GM18520 (cell line): ENCODE measurements around the gene POU4F1.

ENCODE experiments used
- ATAC-seq: cut with Tn5 transposase; IDR thresholded peaks from one replicate; pipeline ENCODE4 v1.9.1; 2021; ENCODE audit not compliant: unreplicated experiment

POU4F1 gene

GRCh38 chr13:78607409-78608251, 4.3 kb upstream of the POU4F1 start:
- no peak for ATAC-seq

GRCh38 chr13:78606471-78607408, 3.4 kb upstream of the POU4F1 start:
- no peak for ATAC-seq

DNA sequence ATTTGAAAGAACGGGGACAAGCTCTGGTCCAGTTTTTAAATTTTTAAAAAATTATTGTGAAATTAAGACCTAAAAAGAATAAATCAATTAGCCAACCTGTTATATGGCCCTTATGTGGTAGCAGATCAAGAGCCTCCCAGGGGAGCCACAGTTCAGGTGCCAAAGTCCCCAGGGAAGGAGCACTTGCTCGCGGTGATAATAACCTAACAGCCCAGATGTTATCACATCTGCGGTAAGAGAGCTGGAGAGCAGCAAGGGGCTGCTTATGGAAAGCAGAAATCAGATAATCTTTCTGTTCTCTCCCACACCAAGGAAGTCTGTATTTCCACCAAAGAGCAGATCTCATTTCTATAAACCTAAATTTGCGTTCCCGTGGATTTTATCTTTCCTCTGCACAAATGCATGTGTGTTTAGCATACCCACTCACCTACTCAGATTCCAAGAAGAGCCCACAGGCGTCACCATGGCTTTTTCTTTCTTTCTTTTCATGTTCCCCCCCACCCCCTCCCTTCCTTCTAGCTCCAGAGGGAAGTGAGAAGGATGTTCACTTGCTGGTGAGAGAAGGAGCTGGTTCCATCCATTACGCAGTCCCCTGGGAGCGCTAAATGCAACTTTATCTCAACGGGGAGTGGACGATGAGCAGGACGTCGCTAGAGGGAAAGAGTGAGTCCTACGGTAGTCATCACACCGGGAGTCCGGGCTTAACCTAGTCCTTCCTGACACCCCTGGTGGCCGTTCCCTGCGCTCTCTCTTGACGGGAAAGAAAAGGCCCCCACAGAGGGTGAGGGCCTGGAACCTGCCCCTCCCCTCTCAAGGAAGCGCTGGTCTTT, 1.6 kb upstream of the POU4F1 start:
- no peak for ATAC-seq

GRCh38 chr13:78602561-78603239, 652 bp downstream of the POU4F1 start:
- peak; percentile 6 for ATAC-seq

GRCh38 chr13:78601874-78602560, 1.3 kb downstream of the POU4F1 start:
- no peak for ATAC-seq

GRCh38 chr13:78601124-78601873, 2.1 kb downstream of the POU4F1 start:
- no peak for ATAC-seq

DNA sequence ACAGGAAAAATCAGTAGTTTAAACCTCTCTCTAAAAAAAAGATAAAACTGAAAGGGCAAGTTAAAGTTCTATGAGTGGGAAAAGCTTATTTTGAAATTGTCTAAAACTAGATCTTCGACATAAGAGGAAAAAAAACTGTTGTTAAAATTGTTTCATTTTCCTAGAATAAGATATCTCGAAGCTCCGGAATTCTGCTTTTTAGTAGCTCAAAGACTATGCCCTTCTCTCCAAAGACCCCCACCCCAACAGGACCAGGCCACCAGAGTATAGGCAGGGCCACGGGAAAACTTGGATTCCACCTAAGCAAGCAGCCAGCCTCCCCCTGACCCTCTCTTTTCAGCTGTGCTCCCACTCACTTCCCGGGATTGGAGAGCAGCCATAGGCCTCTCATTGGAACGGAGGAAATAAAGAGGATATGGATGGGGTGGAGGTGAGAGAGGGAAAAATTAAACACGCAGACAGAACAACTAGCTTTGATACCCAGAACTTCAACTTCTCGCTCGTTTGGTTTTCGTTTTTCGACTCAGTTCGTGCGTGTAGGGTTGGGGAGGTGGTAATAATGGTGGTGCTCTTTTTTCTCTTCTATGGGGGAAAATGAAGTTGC, 3.0 kb downstream of the POU4F1 start:
- no peak for ATAC-seq

GRCh38 chr13:78599645-78600279, 3.6 kb downstream of the POU4F1 start:
- no peak for ATAC-seq

- no peak for ATAC-seq
Measured at GRCh38 chr13:78598966-78599644, 4.2 kb downstream of the POU4F1 start.

DNA sequence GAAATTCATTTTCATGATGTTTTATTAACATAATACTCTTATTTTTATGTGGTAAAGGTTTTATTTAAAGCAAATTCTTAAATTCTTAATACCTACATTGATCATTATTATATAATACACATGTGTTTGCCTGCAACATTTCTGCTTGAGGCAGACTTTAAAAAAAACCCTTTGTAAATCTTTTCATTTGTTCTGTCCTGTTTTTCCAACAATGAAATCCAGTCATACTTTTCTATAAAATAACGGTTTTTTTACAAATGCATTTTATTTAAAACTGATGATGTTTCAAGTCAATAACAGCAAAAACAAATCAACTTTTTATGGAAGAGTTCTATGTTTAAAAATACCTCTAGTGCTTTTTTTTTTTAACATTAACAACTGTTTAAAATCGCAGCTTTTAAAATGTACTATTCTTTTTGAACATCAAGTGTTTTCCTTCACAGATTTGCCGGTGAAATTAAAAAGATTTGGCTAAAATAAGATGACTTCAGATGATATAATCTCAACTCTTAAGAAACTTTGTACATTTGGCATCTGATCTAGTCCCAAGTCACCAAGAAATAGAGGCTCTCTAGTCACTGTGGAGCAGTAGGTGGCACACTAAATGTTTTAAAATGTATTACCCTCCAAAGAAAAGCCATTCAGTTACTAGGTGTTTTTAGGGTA, 5.1 kb downstream of the POU4F1 start:
- ATAC-seq = no peak

DNA sequence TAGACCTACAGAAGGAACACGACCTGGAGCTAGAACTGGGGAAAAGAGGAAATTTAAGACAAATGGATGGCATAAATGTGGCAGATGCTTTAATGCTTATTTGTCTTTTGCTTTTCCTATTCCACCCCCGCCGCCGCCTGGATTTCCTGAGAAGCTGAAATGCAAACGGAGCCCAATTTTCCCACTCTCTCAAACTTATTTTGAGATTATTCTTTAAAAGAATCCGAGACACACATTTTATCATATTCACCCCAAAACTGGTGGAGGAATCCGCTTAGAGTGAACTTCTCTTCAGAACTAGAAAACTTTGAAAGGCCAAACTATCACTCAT, 5.8 kb downstream of the POU4F1 start:
- ATAC-seq = no peak

- ATAC-seq = no peak
Measured at GRCh38 chr13:78596736-78597601, 6.4 kb downstream of the POU4F1 start.

GRCh38 chr13:78596399-78596735, 7.0 kb downstream of the POU4F1 start:
- no peak for ATAC-seq

DNA sequence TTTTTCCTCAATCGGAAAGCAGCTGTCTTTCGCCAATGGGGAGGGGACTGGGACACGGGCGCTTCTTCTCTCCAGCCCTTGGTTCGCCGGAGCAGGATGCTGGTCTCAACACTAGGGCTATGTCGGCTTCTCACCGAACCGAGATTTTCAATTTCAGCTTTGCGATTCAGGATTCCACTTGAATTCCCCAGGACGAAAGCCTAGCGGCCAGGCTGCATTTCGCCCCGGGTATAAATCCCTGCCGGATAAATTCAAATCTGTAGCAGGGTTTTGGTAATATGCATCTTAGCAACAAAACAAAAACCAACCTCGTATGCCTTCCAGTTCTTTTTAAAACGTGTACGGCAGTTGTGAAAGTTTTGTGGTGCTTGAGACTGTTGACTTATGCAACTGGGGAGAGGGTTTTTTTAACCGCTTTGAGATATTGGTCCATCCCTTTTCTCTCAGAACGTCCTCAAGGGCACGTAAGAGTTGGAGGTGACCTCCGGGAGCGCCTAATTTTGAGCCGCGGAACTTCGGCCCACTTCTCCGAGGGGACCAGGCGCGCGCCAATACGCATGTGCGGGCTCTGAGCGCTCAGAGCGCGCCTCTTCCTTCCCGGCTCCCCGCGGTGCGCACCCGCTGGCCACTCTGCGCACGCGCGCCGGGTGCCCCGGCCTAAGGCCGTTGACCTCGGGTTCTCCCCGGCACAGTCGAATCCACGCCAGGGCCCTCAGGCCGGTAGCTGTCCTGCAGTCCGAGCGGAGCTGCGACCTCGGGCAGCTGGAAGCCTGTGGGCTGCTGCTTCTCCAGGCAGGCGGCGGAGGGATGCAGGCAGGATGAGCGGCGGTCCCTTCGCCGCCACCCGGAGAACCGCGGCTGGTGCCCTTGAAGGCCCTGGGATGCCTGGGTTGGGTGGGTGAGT, 7.6 kb downstream of the POU4F1 start:
- ATAC-seq = no peak

GRCh38 chr13:78594456-78594975, 8.8 kb downstream of the POU4F1 start:
- no peak for ATAC-seq
